Thyroid gland (tissue), 4 donors: ENCODE data around the gene CNNM4.

Source experiments
- CTCF ChIP-seq, 6 experiments: fragments of 200-600 bp in 3 of 6; fragments of 450-650 bp in 3 of 6; sonication (generic) in 3 of 6; IDR thresholded peaks; one replicate each; pipeline ENCODE4 v1.5.1; 2016 to 2019; ENCODE audit warnings: antibody characterized with exemption in 6 of 6, mild to moderate bottlenecking in 2 of 6, inconsistent platforms in 1 of 6, moderate library complexity in 1 of 6
- POLR2A ChIP-seq, 2 donors: fragments of 450-650 bp; IDR thresholded peaks; one replicate each; pipeline ENCODE4 v1.6.1; 2017; ENCODE audit warnings: antibody characterized with exemption in 2 of 2, mild to moderate bottlenecking in 2 of 2, moderate library complexity in 1 of 2

GRCh38 chr2:96841701-96842495 is 81.2 kb downstream of the CNNM4 start:
- TF ChIP-seq POLR2A (IDR thresholded peaks at IDR 0.05) = no peak
- no peak for TF ChIP-seq CTCF (IDR thresholded peaks at IDR 0.05)
